GM12872 (cell line): ENCODE results near the gene STK38.

ENCODE experiments used
- CTCF ChIP-seq: IDR thresholded peaks from 3 replicates; pipeline ENCODE4 v1.5.1; 2011; ENCODE audit warnings: low read depth, mild to moderate bottlenecking, low read length, moderate library complexity; ENCODE audit not compliant: insufficient read depth

Gene STK38

DNA sequence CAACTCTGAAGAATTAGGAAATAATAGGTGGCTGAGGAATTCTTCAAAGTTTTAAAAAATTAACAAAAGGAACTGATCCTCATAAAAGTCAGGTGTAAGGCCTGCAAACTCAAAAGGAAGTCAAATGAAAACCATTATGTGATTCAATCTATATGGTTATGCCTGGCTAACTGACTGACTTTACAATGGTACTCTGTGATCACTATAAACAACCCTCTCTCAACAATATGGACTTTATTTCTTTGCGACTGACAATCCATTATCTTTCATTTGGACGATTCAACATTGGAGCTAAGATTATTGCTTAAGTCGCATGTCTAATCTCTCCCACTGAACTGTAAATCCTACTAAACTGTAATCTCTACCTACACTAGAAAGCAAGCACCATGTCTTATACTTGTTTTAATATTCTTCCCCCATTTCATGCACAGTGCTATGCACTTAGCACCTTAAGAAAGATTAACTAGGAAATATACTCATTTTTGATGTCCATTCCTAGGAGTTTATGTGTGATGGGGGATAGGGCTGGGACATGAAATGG lies 1.4 kb downstream of the STK38 start:
- TF ChIP-seq CTCF: no peak

DNA sequence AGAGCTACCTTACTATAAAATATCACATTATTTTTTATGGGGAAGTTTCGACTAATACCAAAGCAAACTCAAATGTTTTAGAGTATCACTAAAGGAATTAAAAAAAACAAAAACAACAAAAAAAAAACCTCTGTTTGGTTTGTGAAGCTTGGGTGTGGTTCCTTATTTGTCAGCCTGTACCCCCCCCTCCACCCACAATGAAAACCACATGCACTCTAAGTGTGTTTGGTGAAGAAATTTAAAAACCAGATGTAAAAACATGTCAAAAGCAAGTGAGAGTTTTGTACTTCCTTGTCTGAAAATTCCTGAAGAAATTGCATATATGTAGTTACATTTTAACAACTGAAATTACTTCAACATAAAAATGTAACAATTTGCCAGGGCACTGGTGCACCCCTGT lies 3.1 kb downstream of the STK38 start:
- TF ChIP-seq CTCF: no peak

DNA sequence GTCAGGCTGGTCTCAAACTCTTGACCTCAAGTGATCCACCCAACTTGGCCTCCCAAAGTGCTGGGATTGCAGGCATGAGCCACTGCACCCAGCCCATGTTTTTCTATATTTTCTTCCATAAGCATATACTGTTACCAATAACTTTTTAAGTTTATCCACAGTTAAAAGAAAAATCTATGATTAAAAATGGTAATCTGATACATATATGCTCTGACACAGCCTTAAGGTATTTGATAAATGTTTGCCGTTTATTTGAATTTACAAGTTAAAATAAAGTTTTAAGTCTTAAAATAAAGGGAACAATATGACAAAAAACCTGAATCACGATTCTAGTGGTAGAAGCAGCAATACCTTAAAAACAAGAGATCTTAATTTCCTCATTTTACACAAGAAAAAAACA lies 5.2 kb downstream of the STK38 start:
- TF ChIP-seq CTCF: no peak

- TF ChIP-seq CTCF: no peak
These were observed 7.3 kb downstream of the STK38 start for GRCh38 chr6:36539814-36540568.

DNA sequence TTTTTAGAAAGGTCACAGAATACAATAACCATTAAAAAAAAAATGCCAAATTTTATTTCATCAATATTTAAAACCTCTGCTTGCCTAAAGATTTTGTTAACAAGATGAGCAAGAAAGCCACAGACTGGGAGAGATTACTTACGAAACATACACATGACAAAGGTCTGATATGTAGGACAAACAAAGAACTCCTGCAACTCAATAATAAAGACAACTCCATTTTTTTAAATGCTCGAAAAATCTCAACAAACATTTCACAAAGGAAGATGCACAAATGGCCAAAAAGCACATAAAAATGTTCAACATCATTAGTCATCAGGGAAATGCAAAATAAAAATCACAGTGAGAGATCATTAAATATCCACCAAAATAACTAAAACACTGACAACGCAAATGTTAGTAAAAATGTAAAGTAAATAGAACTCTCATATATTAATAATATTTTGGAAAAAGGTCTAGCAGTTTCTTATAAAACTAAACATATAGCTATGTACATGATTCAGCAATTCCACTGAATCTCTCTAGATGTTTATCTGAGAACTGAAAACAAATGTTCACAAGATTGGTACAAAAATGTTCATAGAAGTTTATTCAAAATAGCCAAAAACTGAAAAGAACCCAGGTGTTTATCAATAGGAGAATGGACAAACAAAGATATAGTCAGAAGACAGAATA lies 10.3 kb downstream of the STK38 start:
- no peak for TF ChIP-seq CTCF

- no peak for TF ChIP-seq CTCF
These were observed 14.0 kb downstream of the STK38 start for GRCh38 chr6:36533321-36533720.

DNA sequence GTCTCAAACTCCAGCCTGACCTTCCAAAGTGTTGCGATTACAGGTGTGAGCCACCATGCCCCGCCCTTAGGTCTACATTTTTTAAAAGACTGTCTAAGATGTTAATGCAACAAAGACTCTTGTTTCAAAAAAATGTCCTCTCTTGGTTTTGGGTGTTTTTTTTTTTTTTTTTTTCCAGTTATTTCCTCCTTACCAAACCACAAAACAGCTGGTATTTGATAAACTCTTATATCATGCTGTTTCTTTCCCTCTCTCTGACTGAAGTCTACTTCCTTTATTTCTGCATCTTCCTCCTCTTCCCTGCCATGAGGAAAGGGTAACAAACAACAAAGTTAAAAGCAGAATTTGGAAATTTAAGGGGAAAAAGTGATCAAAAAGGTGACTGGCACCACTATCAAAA lies 21.2 kb downstream of the STK38 start:
- TF ChIP-seq CTCF: no peak
